NCI-H1436 treated with DMSO at 0.1 percent for 48 hours (cell line): ENCODE measurements around the gene ACTR2.
"Not testable (repeated sequence)": the region's sequence is repeated elsewhere in the genome, so short reads cannot be mapped to it uniquely, and the experiment has no call there.

ENCODE experiments used
- DNase-seq: peaks from one replicate; lab custom pipeline; 2025; lab: John Stamatoyannopoulos, UW

Gene ACTR2

DNA sequence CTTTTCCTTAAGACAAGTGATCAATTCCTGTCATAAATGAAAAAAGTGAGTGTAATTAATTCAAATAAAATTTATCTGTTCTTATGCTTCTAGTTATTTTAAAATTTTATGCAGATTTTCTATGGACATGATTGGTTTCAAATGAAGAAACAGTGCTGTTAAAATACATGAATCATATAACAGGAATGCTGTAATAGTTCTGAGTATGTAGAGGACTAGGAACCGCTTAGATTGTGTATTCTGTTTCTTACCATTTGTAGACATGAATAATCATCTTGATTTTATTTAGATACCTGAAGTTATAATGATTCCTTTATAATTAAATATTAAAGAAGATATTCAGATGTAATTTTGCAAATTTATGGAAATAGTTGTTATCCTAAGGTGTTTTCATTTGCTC is 3.5 kb downstream of the ACTR2 start:
- DNase-seq, result no peak

DNA sequence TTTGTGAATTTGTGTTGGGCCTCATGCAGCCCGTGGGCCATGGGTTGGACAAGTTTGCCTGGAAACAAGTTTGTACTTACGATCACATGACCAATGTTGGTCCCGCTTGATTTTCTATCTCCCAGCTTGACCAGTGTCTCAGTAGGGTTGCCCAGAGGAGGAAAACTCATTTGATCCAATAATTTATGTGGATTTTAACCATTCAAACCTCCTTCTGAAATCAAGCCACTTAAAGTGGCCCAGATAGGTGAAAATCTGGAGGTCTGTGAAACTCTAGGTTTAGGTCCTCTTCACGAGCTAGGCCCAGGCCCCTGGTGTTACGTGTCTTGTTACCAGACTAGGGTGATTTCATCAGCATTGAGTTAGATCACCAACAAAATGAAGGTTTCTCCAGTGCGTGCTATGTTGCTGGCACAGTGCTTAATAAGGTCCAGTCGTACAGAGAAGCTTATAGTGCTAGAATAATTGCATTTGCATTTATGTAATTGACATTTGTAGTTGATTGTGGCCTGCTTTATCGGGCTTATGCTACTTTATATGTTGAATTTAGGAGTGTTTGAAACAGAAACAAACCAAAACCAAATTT is 4.4 kb downstream of the ACTR2 start:
- DNase-seq, result no peak

GRCh38 chr2:65232636-65233035 is 5.0 kb downstream of the ACTR2 start:
- DNase-seq, result no peak

- no peak for DNase-seq
Observed at GRCh38 chr2:65240657-65241056, 13.0 kb downstream of the ACTR2 start.

DNA sequence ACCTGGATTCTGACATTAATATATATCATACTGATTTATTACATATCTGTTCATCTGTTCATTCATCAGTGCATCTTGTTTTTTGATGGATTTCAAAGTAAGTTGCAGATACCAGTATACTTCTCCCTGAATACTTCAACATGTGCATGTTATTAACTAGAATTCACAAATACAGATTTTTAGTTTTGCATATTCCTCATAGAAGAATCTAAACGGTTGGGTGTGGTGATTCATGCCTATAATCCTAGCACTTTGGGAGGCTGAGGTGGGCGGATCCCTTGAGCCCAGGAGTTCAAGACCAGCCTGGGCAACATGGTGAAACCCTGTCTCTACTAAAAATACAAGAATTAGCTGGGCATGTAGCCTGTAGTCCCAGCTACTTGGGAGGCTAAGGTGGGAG is 16.8 kb downstream of the ACTR2 start:
- not testable (repeated sequence) for DNase-seq

DNA sequence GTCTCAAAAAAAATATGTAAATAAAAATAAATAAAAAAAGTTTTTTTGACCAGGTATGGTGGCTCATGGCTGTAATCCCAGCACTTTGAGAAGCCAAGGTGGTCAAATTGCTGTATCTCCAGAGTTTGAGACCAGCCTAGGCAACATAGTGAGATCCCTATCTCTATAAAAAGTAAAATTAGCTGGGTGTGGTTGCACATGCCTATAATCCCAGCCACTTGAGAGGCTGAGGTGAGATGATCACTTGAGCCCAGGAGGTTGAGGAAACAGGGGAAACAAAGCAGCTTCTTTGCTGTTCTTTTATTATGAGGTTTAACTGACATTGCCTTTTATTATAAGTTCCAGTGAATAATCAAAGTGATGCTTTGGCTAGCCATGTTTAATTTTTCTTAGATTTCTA is 25.0 kb downstream of the ACTR2 start:
- no peak for DNase-seq

DNA sequence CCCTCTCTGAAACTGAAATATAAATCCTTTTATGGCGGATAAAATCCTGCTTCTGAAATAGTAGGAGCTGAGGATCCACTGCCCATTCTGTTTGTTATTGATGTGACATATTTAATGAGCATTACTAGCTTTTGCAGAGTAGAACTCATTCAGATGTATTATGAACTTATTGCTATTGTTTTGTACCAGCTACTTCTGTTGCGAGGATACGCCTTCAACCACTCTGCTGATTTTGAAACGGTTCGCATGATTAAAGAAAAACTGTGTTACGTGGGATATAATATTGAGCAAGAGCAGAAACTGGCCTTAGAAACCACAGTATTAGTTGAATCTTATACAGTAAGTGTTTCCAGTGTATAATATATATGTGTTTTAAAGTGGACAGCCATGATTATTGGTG is 27.7 kb downstream of the ACTR2 start:
- DNase-seq, result no peak

DNA sequence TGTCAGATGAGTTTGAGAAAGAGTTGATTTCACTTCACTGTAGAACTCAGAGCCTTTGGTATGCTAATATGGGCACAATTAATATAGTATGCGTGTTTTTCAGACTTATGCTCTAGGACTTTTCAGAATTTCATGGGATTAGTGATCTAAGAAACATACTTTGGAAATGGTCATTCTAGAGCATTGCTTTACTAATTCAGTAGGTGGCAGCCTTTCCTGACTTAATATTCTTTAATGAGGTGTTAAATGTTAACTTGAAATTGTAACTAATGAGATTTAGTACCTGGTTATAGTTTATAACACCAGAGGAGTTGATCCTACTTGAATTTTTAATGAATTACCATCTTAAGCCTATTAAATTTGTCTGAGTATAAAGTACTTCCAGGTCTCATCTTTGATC is 28.4 kb downstream of the ACTR2 start:
- no peak for DNase-seq

GRCh38 chr2:65257866-65258265 is 30.2 kb downstream of the ACTR2 start:
- DNase-seq, result not testable (repeated sequence)

- DNase-seq, result no peak
Observed at GRCh38 chr2:65261676-65262075, 34.0 kb downstream of the ACTR2 start.

GRCh38 chr2:65263262-65263661 is 35.6 kb downstream of the ACTR2 start:
- no peak for DNase-seq

- no peak for DNase-seq
Observed at GRCh38 chr2:65263986-65264385, 36.4 kb downstream of the ACTR2 start.

DNA sequence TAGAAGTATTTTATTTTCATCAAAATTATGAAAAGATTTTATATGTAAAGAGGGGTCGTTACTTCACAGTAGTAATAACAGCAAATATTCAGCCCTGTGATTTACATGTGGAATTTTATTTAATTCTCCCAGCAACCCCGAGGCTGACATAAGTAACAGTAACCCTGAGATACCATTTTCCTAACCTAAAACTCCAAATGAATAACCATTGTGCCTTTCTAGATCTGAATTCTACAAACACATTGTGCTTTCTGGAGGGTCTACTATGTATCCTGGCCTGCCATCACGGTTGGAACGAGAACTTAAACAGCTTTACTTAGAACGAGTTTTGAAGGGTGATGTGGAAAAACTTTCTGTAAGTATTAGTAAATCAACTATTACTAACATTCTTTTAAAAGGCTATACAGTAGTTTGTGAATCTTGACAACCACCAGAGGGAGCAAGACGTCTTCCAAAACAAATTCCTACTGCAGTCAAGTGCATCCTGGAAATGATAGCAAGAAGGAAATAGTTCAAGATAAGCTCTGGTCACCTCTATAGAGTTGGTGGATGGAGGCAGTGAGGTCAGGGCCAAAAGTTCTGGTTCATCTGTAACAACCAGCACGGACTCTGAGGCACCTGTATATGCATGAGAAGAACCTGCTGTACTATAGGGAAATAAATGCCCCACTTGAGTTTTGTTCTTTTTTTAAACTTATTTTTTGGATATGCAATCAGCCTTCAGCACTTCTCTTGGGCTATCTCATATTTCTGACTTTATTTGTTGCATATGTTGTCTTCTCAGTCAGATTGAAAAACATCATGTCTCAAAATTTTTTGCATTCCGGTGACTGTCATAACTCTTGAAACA is 37.4 kb downstream of the ACTR2 start:
- no peak for DNase-seq

DNA sequence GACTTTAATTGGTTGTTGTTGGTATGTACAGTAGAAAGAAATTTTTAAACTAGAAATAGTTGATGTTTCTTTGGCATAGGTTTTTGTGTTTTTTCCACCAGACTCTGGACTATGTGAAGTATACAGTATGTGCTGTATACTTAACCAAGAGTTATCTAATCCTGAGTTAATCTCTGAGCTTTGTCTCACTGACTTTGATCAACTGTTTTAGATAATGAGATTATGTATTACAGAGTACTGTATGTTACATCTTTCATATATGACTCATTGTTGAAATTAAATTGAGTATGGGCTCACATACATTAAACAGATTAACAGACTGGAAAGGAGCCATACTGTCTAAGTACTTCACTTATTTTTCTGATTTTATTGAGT is 38.0 kb downstream of the ACTR2 start:
- no peak for DNase-seq

DNA sequence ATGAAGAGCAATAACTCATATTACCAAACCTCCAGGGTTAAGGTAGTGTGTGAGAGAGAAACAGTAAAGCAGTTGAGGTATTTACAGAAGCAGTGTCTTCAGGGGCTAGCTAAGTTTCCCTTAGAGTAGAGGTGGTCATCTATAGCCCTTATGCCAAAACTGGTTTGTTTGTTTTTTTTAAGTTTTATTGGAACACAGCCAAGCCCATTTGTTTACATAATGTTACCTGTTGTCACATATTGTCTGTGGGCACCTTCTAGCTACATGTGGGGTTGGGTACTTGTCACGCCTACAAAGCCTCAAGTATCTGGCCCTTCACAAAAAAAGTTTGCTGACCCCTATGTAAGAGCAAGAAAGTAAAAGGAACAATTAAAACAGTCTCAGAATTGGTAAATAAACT is 39.4 kb downstream of the ACTR2 start:
- no peak for DNase-seq

DNA sequence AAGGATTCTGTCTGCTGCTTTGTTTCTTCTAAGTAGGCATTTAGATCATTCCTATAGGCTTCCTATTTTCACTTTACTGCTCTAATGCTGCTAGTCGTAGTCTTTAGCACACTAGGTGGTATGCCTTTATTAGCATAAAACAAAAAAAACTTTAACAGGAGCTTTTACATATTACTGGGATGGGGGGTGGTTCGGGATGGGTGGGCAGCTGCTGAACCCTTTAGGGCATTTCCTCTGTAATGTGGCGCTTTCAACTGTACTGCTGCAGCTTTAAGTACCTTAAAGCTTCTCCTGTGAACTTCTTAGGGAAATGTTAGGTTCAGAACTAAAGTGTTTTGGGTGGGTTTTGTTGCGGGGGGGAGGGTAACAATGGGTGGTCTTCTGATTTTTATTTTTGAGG is 41.3 kb downstream of the ACTR2 start:
- no peak for DNase-seq

DNA sequence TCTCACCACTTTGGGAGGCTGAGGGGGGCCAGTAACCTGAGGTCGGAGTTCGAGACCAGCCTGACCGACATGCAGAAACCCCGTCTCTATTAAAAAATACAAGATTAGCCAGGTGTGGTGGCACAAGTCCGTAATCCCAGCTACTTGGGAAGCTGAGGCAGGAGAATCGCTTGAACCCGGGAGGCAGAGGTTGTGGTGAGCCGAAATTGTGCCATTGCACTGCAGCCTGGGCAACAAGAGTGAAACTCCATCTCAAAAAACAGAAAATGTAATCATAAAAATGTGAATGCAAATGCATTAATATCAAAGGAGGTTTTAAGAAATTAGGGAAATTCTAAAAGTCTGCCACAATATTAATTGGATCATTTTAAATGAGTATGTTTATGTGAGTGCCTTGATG is 45.7 kb downstream of the ACTR2 start:
- no peak for DNase-seq

- DNase-seq, result no peak
Observed at GRCh38 chr2:65275141-65275915, 47.7 kb downstream of the ACTR2 start.

GRCh38 chr2:65276609-65277008 is 49.0 kb downstream of the ACTR2 start:
- no peak for DNase-seq

DNA sequence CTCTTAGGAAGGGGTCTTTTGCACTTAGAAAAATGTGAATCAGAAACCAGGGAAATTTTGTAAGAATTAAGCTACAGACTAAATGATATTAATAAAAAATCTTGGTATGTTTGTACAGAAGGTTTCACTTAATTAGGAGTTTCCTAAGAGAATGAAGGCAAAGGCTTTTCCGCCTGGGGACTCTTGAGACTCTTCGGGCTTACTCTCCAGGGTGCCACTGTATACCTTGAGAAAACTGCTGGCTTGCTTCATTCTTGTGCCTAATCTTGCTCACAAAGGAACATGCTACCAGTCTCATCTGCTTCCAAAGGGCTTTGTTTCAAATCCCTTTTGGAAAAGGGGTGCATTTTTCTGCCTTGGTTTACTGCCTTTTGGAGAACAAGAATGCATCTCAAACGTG is 49.5 kb downstream of the ACTR2 start:
- no peak for DNase-seq

- no peak for DNase-seq
Observed at GRCh38 chr2:65277791-65278483, 50.3 kb downstream of the ACTR2 start.

GRCh38 chr2:65278531-65278981 is 50.9 kb downstream of the ACTR2 start:
- no peak for DNase-seq
